Hematopoietic multipotent progenitor cell treated with erythropoietin and hydrocortisone succinate and interleukin-3 and kit ligand, for 6 days (in vitro differentiated cells): ENCODE measurements around the gene MYBPH.

Experiments used
- DNase-seq: peaks from one replicate; pipeline ENCODE4 v3.0.0-alpha.2; 2015

The MYBPH gene

DNA sequence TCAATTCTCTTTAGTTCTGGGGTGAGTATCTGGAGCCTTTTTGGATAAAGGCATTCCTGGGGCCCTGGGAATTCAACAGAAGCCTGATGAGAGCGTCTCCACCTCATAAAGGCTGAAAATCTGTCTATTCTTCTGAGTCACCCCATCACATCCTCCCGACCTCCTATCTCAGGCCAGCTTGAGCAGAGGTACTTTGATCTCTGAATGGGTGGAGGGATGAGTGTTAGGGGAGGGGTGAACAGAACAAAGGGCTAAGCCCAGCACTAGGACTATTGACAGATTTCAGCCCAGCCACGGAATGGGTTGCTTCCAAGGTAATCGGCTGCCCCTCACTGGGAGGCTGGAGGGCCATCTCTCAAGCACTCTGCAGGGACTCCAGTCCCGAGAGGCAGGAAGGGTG is 2.5 kb upstream of the MYBPH start:
- DNase-seq, result no peak

DNA sequence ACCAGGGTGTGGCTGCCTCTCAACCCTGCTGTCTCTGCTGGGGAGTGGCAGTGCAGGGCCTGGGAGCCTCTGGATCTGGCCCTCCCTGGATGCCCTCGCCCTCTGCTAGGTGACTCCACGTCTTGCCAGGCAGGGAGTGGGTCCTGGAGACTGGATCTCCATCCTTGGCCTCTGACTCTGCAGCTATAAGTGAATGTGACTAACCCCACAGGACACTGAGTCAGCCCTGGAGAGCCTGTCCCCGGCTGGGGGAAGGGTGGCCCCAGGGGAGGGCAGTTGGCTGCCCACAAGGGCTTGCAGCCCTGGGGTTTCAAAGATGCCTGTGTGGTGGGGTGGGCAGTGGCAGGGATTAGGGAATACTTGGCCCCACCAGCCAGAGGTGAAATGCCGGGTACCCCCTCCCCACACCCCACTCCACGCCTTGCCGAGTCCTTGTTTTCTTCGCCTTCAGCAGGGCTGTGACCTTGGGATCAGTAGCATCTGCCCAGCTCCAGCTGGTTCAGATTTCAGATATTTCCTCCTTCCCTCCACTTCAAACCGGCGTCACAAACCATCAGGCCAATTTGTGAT is 1.9 kb upstream of the MYBPH start:
- DNase-seq, result no peak

DNA sequence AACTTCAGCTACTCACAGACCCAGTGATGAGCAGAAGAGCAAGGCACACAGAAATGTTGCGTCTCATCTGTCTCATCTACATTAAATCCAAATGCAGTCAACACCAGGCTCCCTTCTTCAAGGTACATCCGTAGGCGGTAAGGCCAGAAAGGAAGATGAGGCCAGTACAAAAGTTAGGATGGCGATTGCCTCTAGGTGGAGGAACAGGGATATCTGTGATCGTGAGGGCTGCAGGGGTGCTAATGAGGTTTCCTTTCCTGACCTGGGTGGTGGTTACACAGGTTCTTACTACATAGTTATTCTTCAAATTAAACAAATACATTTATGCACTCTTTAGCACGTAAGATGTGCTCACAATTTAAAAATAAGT is 1.4 kb upstream of the MYBPH start:
- no peak for DNase-seq

DNA sequence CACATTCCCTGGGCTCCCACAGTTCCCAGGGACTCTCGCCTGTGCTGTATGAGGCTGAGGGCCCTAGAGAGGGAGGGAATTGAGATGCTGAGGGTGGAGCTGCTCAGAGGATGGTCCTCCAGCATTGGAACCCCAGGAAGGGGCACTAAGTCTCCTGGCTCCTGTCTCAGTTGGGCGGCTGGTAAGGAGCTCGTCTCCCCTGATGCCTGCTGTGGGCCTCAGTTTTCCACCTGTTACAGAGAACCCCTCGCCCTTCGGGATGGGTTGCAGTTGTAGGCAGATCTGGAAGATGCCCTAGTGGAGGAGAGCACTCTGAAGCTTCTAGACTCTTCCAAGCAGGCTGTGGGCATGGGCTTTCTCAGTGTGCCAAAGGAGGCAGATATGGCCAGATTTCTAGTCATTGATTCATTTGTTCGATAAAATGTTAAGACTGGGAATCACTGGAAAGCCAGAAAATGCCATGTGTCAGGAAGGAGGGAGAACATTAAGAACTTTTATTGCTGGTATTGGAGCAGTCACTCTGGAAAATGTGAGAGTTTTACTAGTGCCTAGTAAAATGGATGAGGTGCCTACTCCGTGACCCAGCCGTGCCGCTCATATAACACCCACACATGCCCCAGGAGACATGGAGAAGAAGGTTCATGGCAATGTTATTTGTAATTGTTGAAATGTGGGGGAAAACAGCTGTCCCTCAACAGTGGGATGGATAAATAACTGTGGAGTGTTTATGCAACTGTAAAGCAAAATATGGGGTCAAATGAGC is 828 bp upstream of the MYBPH start:
- no peak for DNase-seq

DNA sequence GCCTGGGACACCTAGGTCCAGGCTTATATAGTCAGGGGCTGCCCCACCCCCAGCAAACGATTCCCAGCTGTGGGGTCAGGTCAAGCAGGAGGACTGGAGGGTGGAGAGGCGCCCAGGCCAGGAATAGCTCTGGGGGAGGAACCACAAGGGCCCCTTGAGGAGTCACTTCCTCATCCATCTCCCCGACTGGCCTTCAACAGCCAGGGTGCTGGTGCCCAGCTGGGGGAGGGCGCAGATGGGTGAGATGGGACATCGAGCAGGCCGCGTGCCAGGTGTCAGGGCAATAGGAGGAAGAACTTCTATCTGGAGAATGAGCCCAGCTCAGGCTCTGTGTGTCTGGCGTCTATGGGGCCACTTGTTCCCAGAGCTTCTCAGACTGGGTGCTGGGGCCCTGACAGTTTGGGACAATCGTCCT is 208 bp upstream of the MYBPH start:
- no peak for DNase-seq

DNA sequence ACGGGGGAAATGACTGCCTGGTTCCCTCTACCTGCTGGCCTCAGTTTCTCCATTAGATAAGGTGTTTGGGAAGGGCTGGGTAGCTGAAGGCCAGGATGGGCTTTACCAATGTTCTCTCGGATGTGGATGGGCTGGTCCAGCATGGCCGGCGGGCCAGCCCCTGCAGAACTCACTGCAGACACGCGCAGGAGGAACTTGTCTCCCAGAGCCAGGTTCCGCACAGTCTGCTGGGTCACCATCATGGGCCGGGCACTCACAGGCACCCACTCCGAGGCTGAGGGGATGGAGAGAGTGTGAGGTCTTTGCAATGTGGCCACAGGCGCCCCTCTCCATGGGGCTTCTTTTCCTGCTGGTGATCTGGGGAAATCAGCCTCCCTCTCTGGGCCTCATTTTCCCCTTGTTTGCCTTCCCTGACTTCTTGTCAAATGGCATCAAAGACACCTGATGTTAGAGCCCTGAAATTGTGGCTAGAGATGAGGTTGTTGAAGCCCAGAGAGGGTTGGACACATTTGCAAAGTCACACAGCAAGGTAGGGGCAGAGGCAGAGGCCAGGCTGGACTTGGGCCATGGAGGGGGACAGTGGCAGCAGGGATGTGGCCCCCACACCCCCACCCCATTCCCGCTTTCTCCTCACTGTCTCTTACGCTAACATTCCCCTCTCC is 1.2 kb downstream of the MYBPH start:
- no peak for DNase-seq

DNA sequence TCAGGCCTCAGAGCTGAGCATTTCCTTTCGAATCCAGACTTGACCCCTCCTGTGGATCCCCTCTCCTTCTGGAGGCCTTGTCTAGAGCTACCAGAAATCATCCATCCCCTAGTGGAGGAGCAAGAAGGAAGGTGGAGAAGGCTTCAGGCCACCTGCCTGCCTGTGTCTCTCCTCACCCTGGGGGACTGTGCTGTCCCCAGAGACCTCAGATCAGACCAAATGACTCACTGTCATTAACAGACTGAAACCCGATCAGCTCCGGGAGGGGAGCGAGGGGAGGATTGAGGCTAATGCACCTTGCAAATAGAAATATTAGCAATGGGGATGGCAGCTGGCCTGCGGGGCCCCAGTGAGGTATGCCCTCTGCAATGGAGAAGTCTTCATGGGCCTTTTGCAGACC is 2.1 kb downstream of the MYBPH start:
- DNase-seq, result no peak

DNA sequence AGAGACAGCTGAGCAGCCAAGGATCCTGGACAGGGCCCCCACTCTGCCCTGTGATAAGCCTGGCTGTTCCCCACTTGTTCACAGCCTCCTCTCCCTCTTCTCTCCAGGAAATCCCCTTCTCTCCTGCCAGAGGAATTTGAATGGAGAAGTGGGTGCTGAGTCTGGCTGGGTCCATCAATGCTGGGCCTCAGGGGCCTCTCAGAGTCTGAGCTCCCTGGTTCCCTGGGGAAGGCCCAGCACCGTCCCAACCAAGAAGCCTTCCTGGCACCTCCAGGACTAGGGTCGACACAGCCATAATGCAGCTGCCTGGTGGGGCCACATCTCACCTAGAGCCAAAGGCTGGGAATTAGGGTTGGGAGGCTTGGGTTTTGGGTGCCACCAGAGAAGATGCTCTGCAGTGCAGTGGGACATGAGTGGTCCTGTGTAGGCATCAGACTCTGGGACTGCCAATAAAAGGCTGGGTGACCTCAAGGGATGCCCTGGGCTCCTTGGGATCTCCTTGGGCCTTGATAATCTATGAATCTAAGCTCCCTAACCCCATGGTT is 2.5 kb downstream of the MYBPH start:
- no peak for DNase-seq

DNA sequence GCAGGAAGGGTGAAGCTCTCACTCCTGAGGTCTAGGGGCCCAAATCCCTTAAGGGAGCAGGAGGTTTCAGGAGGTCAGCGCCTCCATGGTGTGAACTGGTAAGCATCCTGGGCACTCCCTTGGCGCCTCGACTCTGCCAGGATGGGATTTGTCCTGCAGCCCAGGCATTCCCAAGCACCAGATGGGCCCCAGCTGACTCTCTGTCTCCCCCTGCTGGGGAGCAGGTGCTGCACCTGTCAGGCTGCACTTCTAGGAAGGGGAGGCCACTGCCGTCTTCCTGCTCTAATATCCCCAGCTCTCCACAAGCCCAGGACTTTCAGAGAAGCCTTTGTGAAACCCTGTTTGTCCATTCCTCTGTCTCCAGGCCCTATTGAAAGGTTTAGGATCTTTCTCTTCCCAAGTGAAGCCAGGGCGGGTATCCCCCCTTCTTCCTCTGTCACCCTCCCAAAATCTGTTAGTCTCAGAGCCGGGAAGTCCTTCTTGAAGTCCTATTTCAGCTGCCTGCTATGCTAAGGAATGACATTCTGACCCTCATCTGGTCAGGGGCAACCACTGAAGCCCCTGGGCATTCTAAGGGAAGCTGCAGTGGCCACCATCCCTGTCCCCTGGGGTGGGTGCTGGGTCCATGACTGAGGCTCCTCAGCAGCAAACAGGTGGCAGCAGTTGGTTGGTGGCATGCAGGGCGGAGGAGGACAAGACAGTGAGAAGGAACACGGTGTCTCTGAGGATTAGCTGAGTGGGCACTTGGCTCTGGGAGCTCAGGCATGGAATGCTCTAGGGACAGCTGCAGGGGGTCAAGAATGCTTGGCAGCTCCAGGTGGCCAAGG is 3.2 kb downstream of the MYBPH start:
- DNase-seq, result peak; percentile 73

DNA sequence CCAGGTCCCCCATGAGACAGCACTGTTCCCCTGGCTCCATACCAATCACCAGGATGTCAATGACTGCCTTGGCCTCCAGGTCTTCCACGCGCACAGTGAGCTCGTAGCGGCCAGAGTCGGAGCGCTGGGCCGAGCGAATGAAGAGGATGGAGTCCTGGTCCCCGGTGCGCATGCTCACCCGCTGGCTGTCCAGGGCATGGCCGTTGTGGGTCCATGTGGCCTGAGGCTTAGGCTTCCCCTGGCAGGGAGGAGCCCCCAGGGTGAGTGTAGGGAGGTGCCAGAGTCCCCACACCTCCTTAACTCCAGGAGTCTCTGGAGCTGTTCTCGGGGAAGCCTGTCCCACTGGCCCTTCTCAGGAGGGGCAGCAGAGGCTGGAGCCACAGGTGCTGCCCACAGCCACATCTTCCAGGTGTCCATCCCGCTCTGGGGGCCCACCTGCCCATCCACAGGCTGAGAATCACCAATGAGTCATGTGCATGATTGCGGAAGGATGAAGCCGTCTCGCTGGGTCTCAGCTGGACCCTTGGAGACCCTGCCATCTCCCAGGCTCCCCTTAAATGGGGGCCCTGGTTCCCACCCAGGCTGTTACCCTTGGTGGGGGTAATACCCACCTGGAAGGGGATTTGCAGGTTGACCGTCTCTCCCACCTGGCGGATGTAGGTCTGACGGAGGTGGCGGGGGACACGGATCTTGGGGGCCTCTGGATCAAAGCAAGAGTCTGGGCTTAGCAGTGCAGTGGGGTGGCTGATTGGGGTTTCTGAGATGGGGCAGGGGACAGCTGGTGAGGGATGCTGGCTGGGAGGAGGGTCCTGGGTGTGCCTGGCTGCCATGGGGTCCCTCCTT is 4.1 kb downstream of the MYBPH start:
- DNase-seq, result no peak

DNA sequence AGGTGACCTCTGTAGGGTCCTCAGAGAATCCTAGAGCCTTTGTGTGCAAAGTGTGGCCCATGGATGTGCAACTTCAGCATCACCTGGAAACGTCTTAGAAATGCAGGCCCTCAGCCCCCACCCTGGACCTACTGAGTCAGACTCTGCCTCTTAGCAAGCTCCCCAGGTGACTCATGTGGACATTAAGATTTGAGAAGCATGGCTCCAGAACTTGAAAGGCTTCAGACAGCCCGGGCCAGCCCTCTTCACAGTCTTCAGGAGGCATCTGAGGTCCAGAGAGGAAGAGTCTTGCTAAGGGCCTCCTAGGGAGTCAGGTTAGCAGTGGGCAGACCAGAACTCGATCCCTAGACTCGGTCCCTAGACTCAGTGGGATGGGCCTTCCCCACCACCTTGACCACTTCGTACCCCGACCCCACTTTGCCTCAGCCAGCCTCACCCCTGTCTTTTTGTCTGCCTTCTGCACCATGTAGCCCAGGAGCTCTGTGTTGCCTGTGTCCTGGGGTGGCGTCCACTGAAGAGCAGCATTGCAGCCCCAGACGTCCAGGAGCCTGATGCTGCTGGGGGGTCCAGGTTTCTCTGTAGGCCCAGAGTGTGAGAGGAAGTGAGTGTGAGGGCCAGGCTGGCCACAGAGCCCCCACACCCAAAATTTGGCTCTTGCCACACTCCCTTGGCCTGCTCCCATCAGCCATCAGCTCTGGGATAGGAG is 4.8 kb downstream of the MYBPH start:
- no peak for DNase-seq

DNA sequence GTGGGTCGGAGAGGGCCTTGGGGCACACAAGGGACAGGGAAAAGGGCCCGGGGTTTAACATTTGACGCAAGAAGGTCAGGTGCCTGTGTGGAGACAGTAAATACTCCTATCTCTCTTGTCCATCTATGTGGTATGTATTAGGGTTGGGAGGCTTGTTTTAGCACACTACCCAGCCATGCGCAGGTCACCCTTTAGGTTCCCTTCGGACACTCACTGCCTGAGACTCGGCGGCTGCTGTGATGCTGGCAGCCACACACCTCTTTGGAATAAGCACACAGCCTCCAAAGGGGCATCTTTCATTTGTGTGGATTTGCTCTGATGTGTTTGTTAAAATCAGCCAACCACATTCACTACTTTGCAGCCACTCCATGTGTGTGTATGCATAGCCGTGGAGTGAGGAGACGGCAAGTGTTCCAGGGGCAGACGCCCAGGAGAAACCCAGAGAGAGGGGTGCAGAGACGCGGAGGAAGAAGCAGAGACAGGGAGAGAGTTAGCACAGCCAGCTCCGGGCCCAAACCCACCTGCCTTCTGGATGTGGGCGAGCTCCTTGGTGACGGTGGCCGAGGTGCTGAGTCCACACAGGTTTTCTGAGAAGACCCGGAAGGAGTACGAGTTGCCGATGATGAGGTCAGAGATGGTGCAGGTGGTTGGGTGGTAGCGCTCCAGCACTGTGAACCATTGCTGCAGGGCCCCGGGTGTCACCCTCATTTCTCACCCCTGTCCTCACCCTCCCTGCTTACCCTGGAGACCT is 5.7 kb downstream of the MYBPH start:
- no peak for DNase-seq

DNA sequence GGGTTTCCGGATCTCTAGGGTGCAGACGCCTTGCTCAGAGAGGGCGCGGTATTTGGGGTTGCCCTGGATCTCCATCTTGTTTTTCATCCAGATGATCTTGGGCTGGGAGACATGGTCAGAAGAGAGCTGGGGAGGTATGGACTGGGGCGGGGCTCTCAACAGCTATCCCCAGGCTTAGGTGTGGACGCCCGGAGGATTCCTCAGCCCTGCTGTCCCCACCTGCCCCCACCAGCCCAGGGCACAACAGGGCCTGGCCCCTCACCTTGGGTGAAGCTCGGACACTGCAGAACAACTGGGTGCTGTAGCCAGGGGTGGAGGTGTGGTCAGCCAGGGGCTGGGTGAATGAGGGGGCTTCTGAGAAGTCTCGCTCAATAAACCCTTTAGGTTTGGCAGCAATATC is 6.6 kb downstream of the MYBPH start:
- no peak for DNase-seq

DNA sequence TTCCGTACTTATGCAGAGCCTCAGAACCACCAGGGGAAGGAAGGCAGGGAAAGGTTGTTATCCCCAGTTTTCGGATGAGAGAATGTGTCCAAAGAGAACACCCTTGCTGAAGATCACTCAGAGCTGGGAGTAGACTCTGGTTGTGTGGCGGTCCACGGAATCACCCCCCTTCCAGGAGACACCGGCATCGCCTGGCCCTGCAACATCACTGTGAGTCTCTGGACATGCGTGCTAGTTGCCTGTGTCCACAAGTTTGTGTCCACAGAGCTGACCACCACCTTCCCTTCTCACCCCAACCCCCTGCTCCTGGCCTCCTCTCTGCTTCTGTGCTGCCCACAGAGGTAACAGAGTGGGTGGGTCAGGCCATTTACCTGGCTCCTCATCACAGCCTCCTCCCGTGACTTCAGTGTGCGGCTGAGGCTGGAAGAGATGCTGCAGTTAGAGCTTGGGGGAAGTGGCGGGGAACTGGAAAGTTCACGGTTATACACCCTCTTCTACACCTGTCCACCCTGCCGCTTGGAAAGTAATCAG is 7.3 kb downstream of the MYBPH start:
- DNase-seq, result no peak

DNA sequence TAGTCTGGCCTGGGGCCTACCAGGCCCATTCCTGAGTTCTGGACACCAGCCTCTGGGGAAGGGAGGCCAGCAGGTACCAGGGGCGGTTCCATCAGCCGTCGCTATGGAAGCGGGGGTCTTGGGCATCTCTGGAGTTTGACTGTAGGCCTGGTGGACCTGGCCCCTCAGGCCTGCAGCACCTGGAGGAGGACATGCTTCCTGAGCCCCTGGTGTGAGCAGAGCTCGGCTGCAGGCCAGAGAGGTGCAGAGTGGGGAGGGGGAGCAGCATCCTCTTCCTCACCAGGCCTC is 7.8 kb downstream of the MYBPH start:
- DNase-seq, result no peak

DNA sequence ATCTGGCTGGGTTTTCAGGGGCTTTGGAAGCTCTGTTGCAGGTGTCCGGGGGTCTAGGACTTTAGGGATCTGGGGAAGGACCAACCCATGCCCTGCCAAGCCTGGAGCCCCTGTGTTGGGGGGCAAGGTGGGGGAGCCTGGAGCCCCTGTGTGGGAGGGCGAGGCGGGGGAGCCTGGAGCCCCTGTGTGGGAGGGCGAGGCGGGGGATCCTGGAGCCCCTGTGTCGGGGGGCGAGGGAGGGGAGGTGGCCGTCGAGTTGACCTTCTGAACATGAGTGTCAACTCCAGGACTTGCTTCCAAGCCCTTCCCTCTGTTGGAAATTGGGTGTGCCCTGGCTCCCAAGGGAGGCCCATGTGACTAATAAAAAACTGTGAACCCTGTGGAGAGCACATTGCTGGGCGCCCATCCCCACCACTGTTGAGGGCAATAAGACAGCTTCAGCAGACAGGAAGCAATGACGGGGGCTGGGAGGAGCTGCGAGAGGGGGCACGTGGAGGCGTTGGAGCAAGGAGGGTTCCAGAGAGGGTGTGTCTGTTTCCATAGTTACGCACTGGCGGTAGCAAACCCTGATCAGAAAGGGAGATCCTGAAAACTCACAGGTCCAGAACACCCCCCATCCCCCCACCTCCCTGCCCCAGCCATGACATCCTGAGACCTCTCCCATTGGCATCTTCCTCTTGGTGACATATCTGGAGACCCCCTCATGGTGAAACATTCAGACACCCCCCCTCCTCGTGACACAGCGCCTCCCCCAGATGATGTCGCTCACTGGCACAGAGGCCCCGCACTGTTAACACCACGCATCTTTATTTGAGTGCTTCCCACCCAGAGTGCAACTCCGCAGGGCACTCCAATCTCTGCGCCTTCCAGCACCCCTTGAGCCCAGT is 8.4 kb downstream of the MYBPH start:
- peak; percentile 15 for DNase-seq

DNA sequence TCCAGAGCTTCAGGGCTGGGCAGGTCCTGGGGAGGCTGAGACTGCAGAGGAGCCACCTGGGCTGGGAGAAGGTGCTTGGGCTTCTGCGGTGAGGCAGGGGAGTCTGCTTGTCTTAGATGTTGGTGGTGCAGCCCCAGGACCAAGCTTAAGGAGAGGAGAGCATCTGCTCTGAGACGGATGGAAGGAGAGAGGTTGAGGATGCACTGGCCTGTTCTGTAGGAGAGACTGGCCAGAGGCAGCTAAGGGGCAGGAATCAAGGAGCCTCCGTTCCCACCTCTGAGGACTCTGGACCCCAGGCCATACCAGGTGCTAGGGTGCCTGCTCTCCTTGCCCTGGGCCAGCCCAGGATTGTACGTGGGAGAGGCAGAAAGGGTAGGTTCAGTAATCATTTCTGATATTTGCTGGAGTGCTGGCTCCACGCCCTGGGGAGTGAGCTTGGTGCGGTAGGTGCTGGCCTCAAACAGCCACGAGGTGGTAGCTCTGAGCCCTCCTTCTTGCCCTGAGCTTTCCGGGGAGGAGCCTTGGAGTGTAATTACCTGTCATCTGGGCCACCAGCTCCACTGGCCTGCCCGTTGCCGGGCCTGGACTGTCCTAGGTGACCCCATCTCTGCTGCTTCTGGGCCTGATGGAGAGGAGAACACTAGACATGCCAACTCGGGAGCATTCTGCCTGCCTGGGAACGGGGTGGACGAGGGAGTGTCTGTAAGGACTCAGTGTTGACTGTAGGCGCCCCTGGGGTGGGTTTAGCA is 9.3 kb downstream of the MYBPH start:
- DNase-seq, result peak; percentile 49

DNA sequence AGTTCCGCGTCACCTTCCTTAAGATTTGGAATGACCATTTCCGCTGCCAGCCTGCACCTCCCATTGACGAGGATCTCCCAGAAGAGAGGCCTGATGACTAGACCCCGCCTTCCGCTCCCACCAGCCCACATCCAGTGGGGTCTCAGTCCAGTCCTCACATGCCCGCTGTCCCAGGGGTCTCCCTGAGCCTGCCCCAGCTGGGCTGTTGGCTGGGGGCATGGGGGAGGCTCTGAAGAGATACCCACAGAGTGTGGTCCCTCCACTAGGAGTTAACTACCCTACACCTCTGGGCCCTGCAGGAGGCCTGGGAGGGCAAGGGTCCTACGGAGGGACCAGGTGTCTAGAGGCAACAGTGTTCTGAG is 9.8 kb downstream of the MYBPH start:
- DNase-seq, result no peak
